HCT116 (cell line): Measurements from ENCODE around the gene WDR62.

Experiments
- CEBPB ChIP-seq: IDR thresholded peaks from 2 replicates; pipeline ENCODE4 v1.6.1; 2012; ENCODE audit warnings: low read depth
- CTCF ChIP-seq, 3 experiments: fragments of 200-600 bp in 1 of 3; sonication (generic) in 1 of 3; IDR thresholded peaks in 2 of 3; conservative IDR thresholded peaks in 1 of 3; 2 replicates each; pipeline ENCODE4 v1.5.1; 2012 to 2017; ENCODE audit warnings: low read depth in 2 of 3, low read length in 2 of 3, antibody characterized with exemption in 1 of 3, borderline replicate concordance in 1 of 3, control low read depth in 1 of 3, mild to moderate bottlenecking in 1 of 3, mixed read lengths in 1 of 3, mixed run types in 1 of 3, moderate library complexity in 1 of 3; ENCODE audit not compliant: insufficient read depth in 1 of 3
- EGR1 ChIP-seq: IDR thresholded peaks from 2 replicates; pipeline ENCODE4 v1.6.1; 2012; ENCODE audit warnings: low read depth
- EZH2 ChIP-seq: fragments of 200-600 bp; sonication (generic); IDR thresholded peaks from 2 replicates; pipeline ENCODE4 v1.6.1; 2017; ENCODE audit warnings: antibody characterized with exemption, mixed run types
- EZH2phosphoT487 ChIP-seq: fragments of 200-600 bp; IDR thresholded peaks from 2 replicates; pipeline ENCODE4 v1.6.1; 2018; ENCODE audit warnings: antibody characterized with exemption, borderline replicate concordance
- JUND ChIP-seq: IDR thresholded peaks from 2 replicates; pipeline ENCODE4 v1.6.1; 2012
- MAX ChIP-seq: IDR thresholded peaks from 2 replicates; pipeline ENCODE4 v1.6.1; 2012
- POLR2A ChIP-seq: IDR thresholded peaks from 2 replicates; pipeline ENCODE4 v1.7.0; 2011; ENCODE audit warnings: borderline replicate concordance; ENCODE audit not compliant: insufficient read depth, insufficient read length; ENCODE audit errors: extremely low read depth
- POLR2AphosphoS5 ChIP-seq: IDR thresholded peaks from 2 replicates; pipeline ENCODE4 v1.6.1; 2011; ENCODE audit warnings: mild to moderate bottlenecking, low read depth, low read length, moderate library complexity
- SP1 ChIP-seq: IDR thresholded peaks from 2 replicates; pipeline ENCODE4 v1.6.1; 2012; ENCODE audit warnings: low read depth
- TCF7L2 ChIP-seq: IDR thresholded peaks from 2 replicates; pipeline ENCODE4 v1.7.0; 2011; ENCODE audit warnings: borderline replicate concordance, inconsistent platforms; ENCODE audit not compliant: insufficient read depth, insufficient read length; ENCODE audit errors: extremely low read depth
- YY1 ChIP-seq: IDR thresholded peaks from 2 replicates; pipeline ENCODE4 v1.6.1; 2011; ENCODE audit warnings: low read length, low read depth, moderate library complexity, mild to moderate bottlenecking; ENCODE audit not compliant: insufficient replicate concordance; ENCODE audit errors: extremely low read depth
- ZFX ChIP-seq: fragments of 450-650 bp; IDR thresholded peaks from 2 replicates; pipeline ENCODE4 v1.6.1; 2017
- ZNF274 ChIP-seq: fragments of 200-500 bp; sonication (Bioruptor generic); IDR thresholded peaks from 2 replicates; pipeline ENCODE4 v1.6.1; 2014; ENCODE audit warnings: mild to moderate bottlenecking, low read depth, low read length, inconsistent platforms

GRCh38 chr19:36049080-36049698 is 5.5 kb upstream of the WDR62 start:
- no peak for TF ChIP-seq YY1
- no peak for TF ChIP-seq ZNF274
- TF ChIP-seq MAX, result no peak
- TF ChIP-seq CTCF (IDR thresholded peaks at IDR 0.05 in 2 of 3, conservative IDR thresholded peaks at IDR 0.05 in 1 of 3; ENCODE audit: borderline replicate concordance in 1 of 3, insufficient read depth in 1 of 3, low read depth in 2 of 3, low read length in 2 of 3), result no peak
- TF ChIP-seq EZH2phosphoT487, result no peak
- no peak for TF ChIP-seq POLR2AphosphoS5
- no peak for TF ChIP-seq EGR1
- no peak for TF ChIP-seq POLR2A
- no peak for TF ChIP-seq EZH2
- TF ChIP-seq SP1, result no peak
- TF ChIP-seq CEBPB, result no peak
- no peak for TF ChIP-seq ZFX
- TF ChIP-seq TCF7L2, result no peak
- no peak for TF ChIP-seq JUND
